Endometrial microvascular endothelial cells (primary cell): ENCODE results near the gene P2RY8. TPM values are rescaled to one million over a fixed set of nuclear protein-coding genes. Genes with fewer than 3 reads are reported as not detected.

Experiments used
- total RNA-seq: library from RNA; depleted of rRNA; stranded (reverse); fragments of >200 nt; gene quantifications from one replicate; pipeline ENCODE4 v1.2.3, GENCODE V29; 2015; ENCODE audit errors: inconsistent ontology term

P2RY8 gene
- total RNA-seq, 1 donor from 2014 or later, result not detected

Other genes starting within 250 kb of the P2RY8 start
- gene IL3RA, start 200.4 kb downstream of the P2RY8 start, total RNA-seq, result 12.2 TPM
- gene SLC25A6, start 145.1 kb downstream of the P2RY8 start, total RNA-seq, result 233 TPM
- 18.0 TPM for gene ASMTL, start 84.3 kb downstream of the P2RY8 start, total RNA-seq
- gene AKAP17A, start 54.4 kb upstream of the P2RY8 start, total RNA-seq, result 26.2 TPM
- not detected for gene ASMT, start 77.9 kb upstream of the P2RY8 start, total RNA-seq